Uterus (tissue), 4 donors: ENCODE results near the gene NOP9. TPM values are rescaled to one million over a fixed set of nuclear protein-coding genes. Genes with fewer than 3 reads are reported as not detected.

Experiments used
- DNase-seq, 2 donors: peaks; one replicate each; pipeline ENCODE4 v3.0.0-alpha.2; 2019 to 2020
- H3K27ac ChIP-seq, 2 donors: fragments of 200-600 bp; sonication (generic); 1 replicate in 1 of 2; 2 replicates in 1 of 2; pipeline ENCODE4 v1.5.1; 2016 to 2018
- H3K27me3 ChIP-seq, 2 donors: fragments of 200-600 bp; sonication (generic); one replicate each; pipeline ENCODE4 v1.5.1; 2018 to 2019; ENCODE audit warnings: control low read depth in 1 of 2
- H3K36me3 ChIP-seq, 2 donors: fragments of 200-600 bp; sonication (generic); one replicate each; pipeline ENCODE4 v1.5.1; 2019; ENCODE audit warnings: control low read depth in 1 of 2
- H3K4me1 ChIP-seq, 2 donors: fragments of 200-600 bp; sonication (generic); one replicate each; pipeline ENCODE4 v1.5.1; 2018 to 2019; ENCODE audit warnings: control low read depth in 1 of 2
- H3K4me3 ChIP-seq, 2 donors: fragments of 200-600 bp; sonication (generic); 1 replicate in 1 of 2; 2 replicates in 1 of 2; pipeline ENCODE4 v1.5.1; 2018 to 2019; ENCODE audit warnings: mild to moderate bottlenecking in 1 of 2
- H3K9me3 ChIP-seq, 2 donors: fragments of 200-600 bp; sonication (generic); one replicate each; pipeline ENCODE4 v1.5.1; 2019; ENCODE audit warnings: control low read depth in 1 of 2
- POLR2A ChIP-seq, 2 donors: fragments of 450-650 bp; IDR thresholded peaks; one replicate each; pipeline ENCODE4 v1.6.1; 2016; ENCODE audit warnings: antibody characterized with exemption in 2 of 2, mild to moderate bottlenecking in 1 of 2, moderate library complexity in 1 of 2
- intact Hi-C: fragments of 100-400 bp; cut with DNase I; formaldehyde crosslinking; loops from one replicate; pipeline ENCODE4 v1.15.1; 2023; ENCODE audit warnings: low total_unique reads
- total RNA-seq, 4 donors: library from RNA; depleted of rRNA in 3 of 4; stranded (reverse); fragments of >200 nt in 3 of 4; gene quantifications; one replicate each; pipeline versions ENCODE4 v1.1.0 to v1.2.4, GENCODE V29; 2014 to 2023
- TF ChIP-seq, protein P1 (sequence below), 4 experiments: fragments of 200-600 bp in 2 of 4; fragments of 450-650 bp in 2 of 4; sonication (generic) in 2 of 4; IDR thresholded peaks; one replicate each; pipeline ENCODE4 v1.5.1; 2016 to 2019; ENCODE audit warnings: antibody characterized with exemption in 4 of 4, mild to moderate bottlenecking in 2 of 4, moderate library complexity in 1 of 4
- donor health status: DM: yes; HTN: yes; CAD: no.

The NOP9 gene
- total RNA-seq, 4 donors from 2014 or later, result 5.0 to 23.5 (median 22.5) TPM

- Histone ChIP-seq H3K4me1 (no peaks in the 10 kb centered on the region), H3K9me3 (no peaks in the 10 kb centered on the region), H3K27me3 (no peaks in the 10 kb centered on the region), H3K4me3 (no peak overlapping the region), H3K27ac (no peak overlapping the region), H3K36me3 (no peaks in the 10 kb centered on the region)
- TF ChIP-seq, protein P1, sequence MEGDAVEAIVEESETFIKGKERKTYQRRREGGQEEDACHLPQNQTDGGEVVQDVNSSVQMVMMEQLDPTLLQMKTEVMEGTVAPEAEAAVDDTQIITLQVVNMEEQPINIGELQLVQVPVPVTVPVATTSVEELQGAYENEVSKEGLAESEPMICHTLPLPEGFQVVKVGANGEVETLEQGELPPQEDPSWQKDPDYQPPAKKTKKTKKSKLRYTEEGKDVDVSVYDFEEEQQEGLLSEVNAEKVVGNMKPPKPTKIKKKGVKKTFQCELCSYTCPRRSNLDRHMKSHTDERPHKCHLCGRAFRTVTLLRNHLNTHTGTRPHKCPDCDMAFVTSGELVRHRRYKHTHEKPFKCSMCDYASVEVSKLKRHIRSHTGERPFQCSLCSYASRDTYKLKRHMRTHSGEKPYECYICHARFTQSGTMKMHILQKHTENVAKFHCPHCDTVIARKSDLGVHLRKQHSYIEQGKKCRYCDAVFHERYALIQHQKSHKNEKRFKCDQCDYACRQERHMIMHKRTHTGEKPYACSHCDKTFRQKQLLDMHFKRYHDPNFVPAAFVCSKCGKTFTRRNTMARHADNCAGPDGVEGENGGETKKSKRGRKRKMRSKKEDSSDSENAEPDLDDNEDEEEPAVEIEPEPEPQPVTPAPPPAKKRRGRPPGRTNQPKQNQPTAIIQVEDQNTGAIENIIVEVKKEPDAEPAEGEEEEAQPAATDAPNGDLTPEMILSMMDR (IDR thresholded peaks at IDR 0.05), result no peak
- no peak for TF ChIP-seq POLR2A (IDR thresholded peaks at IDR 0.05)
- DNase-seq, result no peak
- intact Hi-C loops, result no loop called here
Measured at GRCh38 chr14:24253936-24254335, 45.7 kb upstream of the NOP9 start.

DNA sequence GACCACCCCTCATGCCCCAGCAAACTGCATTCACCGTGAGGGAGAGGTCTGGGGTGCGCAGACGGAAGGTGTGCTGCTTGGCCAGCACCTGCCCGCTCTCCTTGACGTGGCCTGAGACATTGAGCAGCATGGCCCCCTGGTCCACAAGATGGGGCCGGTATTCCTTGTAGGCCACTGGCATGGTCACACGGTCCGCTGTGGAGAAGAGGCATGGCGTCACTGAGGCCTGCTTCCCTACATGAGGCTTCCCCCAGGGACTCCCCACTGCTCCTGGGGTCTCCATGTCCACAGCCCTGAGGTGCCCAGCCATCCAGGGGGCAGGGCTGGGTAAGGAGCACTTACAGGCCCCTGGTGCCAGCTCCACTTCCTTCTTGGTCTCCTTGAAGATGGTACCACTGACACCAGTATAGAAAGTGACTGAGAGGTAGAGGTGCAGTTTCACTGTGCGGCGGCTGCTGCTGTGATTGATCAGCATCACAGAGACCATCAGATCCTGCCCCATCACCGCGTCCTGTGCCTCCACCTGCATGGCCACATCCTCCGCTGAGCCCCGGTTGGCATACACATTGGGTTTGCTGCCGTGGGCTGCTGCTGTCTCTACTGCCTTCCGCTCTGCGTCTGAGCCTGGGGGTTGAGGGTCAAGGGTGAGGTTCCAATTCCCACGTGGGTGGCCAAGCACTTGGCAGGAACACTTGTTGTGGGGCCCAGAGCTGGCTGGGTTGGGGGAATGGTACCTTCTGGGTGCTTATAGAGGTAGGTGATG lies 44.8 kb upstream of the NOP9 start:
- no peak for DNase-seq
- H3K27ac ChIP-seq, result no peak overlapping the region
- H3K9me3 ChIP-seq, result no peaks in the 10 kb centered on the region
- no peaks in the 10 kb centered on the region for H3K27me3 ChIP-seq
- H3K36me3 ChIP-seq, result no peaks in the 10 kb centered on the region
- TF ChIP-seq POLR2A (IDR thresholded peaks at IDR 0.05), result no peak
- TF ChIP-seq, protein P1 (IDR thresholded peaks at IDR 0.05), result no peak
- no peaks in the 10 kb centered on the region for H3K4me1 ChIP-seq
- intact Hi-C loops, result no loop called here
- no peak overlapping the region for H3K4me3 ChIP-seq

GRCh38 chr14:24255438-24255837 lies 44.2 kb upstream of the NOP9 start:
- Histone ChIP-seq H3K27me3 (no peaks in the 10 kb centered on the region), H3K36me3 (no peaks in the 10 kb centered on the region), H3K9me3 (no peaks in the 10 kb centered on the region), H3K4me1 (no peaks in the 10 kb centered on the region), H3K27ac (no peak overlapping the region), H3K4me3 (no peak overlapping the region)
- no peak for TF ChIP-seq POLR2A (IDR thresholded peaks at IDR 0.05)
- TF ChIP-seq, protein P1 (IDR thresholded peaks at IDR 0.05), result no peak
- intact Hi-C loops, result no loop called here
- DNase-seq, result no peak

GRCh38 chr14:24255931-24256711 lies 43.5 kb upstream of the NOP9 start:
- H3K36me3 ChIP-seq, result no peaks in the 10 kb centered on the region
- H3K27me3 ChIP-seq, result no peaks in the 10 kb centered on the region
- H3K4me1 ChIP-seq, result no peaks in the 10 kb centered on the region
- H3K9me3 ChIP-seq, result no peaks in the 10 kb centered on the region
- H3K27ac ChIP-seq, result no peak overlapping the region
- intact Hi-C loops, result no loop called here
- TF ChIP-seq, protein P1 (IDR thresholded peaks at IDR 0.05), result no peak
- TF ChIP-seq POLR2A (IDR thresholded peaks at IDR 0.05), result no peak
- DNase-seq, result no peak
- no peak overlapping the region for H3K4me3 ChIP-seq

- no peak for DNase-seq
- intact Hi-C loops, result no loop called here
- H3K36me3 ChIP-seq, result no peaks in the 10 kb centered on the region
Measured at GRCh38 chr14:24256960-24257359, 42.7 kb upstream of the NOP9 start.

More at GRCh38 chr14:24256960-24257359, 42.7 kb upstream of the NOP9 start:
- TF ChIP-seq, protein P1 (IDR thresholded peaks at IDR 0.05), result no peak
- no peak for TF ChIP-seq POLR2A (IDR thresholded peaks at IDR 0.05)
- Histone ChIP-seq H3K4me1 (no peaks in the 10 kb centered on the region), H3K27ac (no peak overlapping the region), H3K4me3 (no peak overlapping the region), H3K27me3 (no peaks in the 10 kb centered on the region), H3K9me3 (no peaks in the 10 kb centered on the region)
